Measurements from ENCODE around the gene HAUS6.
A peak's percentile ranks its signal among the peaks of the same experiment; 100 is the strongest.
"Not testable (repeated sequence)": the region's sequence is repeated elsewhere in the genome, so short reads cannot be mapped to it uniquely, and the experiment has no call there.

HAUS6 gene

GRCh38 chr9:19114680-19115270, 12.1 kb upstream of the HAUS6 start:
- TF ChIP-seq, protein P1, sequence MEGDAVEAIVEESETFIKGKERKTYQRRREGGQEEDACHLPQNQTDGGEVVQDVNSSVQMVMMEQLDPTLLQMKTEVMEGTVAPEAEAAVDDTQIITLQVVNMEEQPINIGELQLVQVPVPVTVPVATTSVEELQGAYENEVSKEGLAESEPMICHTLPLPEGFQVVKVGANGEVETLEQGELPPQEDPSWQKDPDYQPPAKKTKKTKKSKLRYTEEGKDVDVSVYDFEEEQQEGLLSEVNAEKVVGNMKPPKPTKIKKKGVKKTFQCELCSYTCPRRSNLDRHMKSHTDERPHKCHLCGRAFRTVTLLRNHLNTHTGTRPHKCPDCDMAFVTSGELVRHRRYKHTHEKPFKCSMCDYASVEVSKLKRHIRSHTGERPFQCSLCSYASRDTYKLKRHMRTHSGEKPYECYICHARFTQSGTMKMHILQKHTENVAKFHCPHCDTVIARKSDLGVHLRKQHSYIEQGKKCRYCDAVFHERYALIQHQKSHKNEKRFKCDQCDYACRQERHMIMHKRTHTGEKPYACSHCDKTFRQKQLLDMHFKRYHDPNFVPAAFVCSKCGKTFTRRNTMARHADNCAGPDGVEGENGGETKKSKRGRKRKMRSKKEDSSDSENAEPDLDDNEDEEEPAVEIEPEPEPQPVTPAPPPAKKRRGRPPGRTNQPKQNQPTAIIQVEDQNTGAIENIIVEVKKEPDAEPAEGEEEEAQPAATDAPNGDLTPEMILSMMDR (IDR thresholded peaks at IDR 0.05; ENCODE audit: low read depth, low read length), result no peak

DNA sequence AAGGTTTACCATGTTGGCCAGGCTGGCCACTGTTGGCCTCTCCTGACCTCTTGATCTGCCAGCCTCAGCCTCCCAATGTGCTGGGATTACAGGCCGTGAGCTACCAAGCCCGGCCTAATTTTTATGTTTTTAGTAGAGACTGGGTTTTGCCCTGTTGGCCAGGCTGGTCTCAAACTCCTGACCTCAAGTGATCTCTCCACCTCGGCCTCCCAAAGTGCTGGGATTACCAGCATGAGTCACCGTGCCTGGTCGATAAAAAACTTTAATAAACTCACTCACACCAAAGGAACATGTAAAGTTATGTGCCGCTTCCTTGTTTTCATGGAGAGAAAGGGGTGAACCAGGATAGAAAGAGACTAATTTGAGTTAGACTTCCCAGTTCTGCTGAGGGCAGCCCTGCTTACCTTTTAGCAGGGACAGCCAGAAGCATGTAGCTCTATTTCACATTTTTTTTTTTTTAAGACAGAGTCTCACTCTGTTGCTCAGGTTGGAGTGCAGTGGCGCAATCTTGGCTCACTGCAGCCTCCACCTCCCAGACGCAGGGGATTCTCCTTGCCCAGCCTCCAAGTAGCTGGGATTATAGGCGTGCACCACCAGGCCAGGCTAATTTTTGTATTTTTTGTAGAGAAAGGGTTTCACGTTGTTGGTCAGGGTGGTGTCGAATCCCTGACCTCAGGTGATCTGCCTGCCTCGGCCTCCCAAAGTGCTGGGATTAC, 11.4 kb upstream of the HAUS6 start:
- no peak overlapping the region for H3K4me3 ChIP-seq (ENCODE audit: low read depth, low read length)
- TF ChIP-seq, protein P1 (IDR thresholded peaks at IDR 0.05; ENCODE audit: low read depth, low read length), result no peak

More at GRCh38 chr9:19114680-19115270, 12.1 kb upstream of the HAUS6 start:
- no peak overlapping the region for H3K4me3 ChIP-seq (ENCODE audit: low read depth, low read length)

- H3K4me3 ChIP-seq (ENCODE audit: low read depth, low read length), result not testable (repeated sequence)
Measured at GRCh38 chr9:19113064-19113611, 10.4 kb upstream of the HAUS6 start.

- no peak overlapping the region for H3K4me3 ChIP-seq (ENCODE audit: low read depth, low read length)
- TF ChIP-seq, protein P1 (IDR thresholded peaks at IDR 0.05; ENCODE audit: low read depth, low read length), result no peak
Measured at GRCh38 chr9:19108038-19108437, 5.3 kb upstream of the HAUS6 start.

DNA sequence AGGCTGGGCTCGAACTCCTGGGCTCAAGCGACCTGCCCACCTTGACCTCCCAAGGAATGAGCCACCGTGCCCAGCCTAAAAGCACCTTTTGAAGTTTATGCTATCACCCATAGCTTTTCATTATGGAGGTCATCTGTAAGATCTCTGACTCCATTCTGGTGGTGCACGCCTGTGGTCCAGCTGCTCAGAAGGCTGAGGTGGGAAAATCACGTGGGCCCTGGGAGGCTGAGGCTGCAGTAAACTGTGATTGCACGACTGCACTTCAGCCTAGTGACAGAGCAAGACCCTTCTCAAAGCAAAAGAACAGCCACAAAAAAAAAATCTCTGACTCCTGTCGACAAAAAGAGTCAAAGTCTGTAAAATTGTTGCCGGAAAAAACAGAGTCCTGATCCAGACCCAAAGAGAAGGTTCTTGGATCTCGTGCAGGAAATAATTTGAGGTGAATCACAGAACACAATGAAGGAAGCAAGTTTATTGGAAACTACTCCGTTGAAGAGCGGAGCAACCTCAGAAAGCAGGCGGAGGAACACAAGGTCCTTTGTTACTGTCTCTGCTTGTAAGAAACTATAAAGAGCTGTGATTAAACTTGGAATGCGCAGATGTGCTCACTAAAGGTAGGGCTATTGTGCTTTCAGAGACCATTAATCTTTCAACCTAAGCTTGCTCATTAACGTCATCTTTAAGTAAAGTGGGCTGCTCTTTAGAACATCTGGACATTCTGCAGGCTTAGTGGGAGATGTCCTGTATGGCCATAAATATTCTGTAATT, 2.0 kb upstream of the HAUS6 start:
- H3K4me3 ChIP-seq (ENCODE audit: low read depth, low read length), result no peak overlapping the region
- TF ChIP-seq, protein P1 (IDR thresholded peaks at IDR 0.05; ENCODE audit: low read depth, low read length), result no peak

GRCh38 chr9:19102181-19102630, 498 bp downstream of the HAUS6 start:
- peak overlapping the region; percentile 87 for H3K4me3 ChIP-seq (ENCODE audit: low read depth, low read length)
- TF ChIP-seq, protein P1 (IDR thresholded peaks at IDR 0.05; ENCODE audit: low read depth, low read length), result no peak

GRCh38 chr9:19101203-19101602, 1.5 kb downstream of the HAUS6 start:
- peak overlapping the region; percentile 87 for H3K4me3 ChIP-seq (ENCODE audit: low read depth, low read length)
- TF ChIP-seq, protein P1 (IDR thresholded peaks at IDR 0.05; ENCODE audit: low read depth, low read length), result no peak

GRCh38 chr9:19097431-19097830, 5.3 kb downstream of the HAUS6 start:
- H3K4me3 ChIP-seq (ENCODE audit: low read depth, low read length), result not testable (repeated sequence)
